Measurements from ENCODE around the gene DUSP11. TPM values are rescaled to one million over a fixed set of nuclear protein-coding genes. Genes with fewer than 3 reads are reported as not detected.
A peak's percentile ranks its signal among the peaks of the same experiment; 100 is the strongest.

The DUSP11 gene
- 46.4 and 84.2 TPM in 2 replicates for total RNA-seq (2014; rRNA removed; shearing (Covaris generic); ENCODE audit: low replicate concordance)

GRCh38 chr2:73779467-73780236 is at the start of gene DUSP11:
Gene DUSP11 (minus strand): TSS chr2:73780103. CDS start chr2:73779974, 129 bp downstream.
- no peaks in the 10 kb centered on the region for H3K9me2 ChIP-seq (replicated peaks; ENCODE audit: insufficient read depth, low read length)
- H3K9me3 ChIP-seq (ENCODE audit: low read length), result no peaks in the 10 kb centered on the region
- H3K9ac ChIP-seq (ENCODE audit: low read length), result peak within 1 kb of the TSS; percentile 89
- H3K4me2 ChIP-seq (ENCODE audit: low read depth, low read length, poor library complexity, severe bottlenecking), result peak within 1 kb of the TSS; percentile 91
- peaks cover 19% of the 10 kb centered on the region for H3K4me1 ChIP-seq (ENCODE audit: low read length)
- peak within 1 kb of the TSS; percentile 84 for H2AFZ ChIP-seq (ENCODE audit: low read length)
- no peaks in the 10 kb centered on the region for H3K27me3 ChIP-seq (ENCODE audit: low read length)
- peak; percentile 100 for DNase-seq
- H4K20me1 ChIP-seq (ENCODE audit: insufficient read depth, low read depth, low read length), result 0 out of 2 replicates have a peak, but pooled peaks cover 4% of the 10 kb centered on the region
- peak within 1 kb of the TSS; percentile 26; the same call in 1 of the 2 replicates for H3K27ac ChIP-seq (ENCODE audit: low read length)
- peaks cover 20% of the 10 kb centered on the region for H3K36me3 ChIP-seq (ENCODE audit: insufficient read depth, low read length)
- peak within 1 kb of the TSS; percentile 81 for H3K4me3 ChIP-seq (ENCODE audit: low read length)
- H3K79me2 ChIP-seq (ENCODE audit: low read length), result peaks cover 40% of the 10 kb centered on the region

- peak; percentile 99 for DNase-seq
- H3K4me2 ChIP-seq (ENCODE audit: low read depth, low read length, poor library complexity, severe bottlenecking), result peak within 1 kb of the TSS; percentile 95
- H3K27me3 ChIP-seq (ENCODE audit: low read length), result no peaks in the 10 kb centered on the region
- peaks cover 29% of the 10 kb centered on the region for H3K36me3 ChIP-seq (ENCODE audit: insufficient read depth, low read length)
- H3K4me1 ChIP-seq (ENCODE audit: low read length), result peaks cover 36% of the 10 kb centered on the region
- H3K4me3 ChIP-seq (ENCODE audit: low read length), result peak within 1 kb of the TSS; percentile 77
- H2AFZ ChIP-seq (ENCODE audit: low read length), result peak within 1 kb of the TSS; percentile 82
- peak within 1 kb of the TSS; percentile 86 for H3K9ac ChIP-seq (ENCODE audit: low read length)
- H3K9me2 ChIP-seq (replicated peaks; ENCODE audit: insufficient read depth, low read length), result no peaks in the 10 kb centered on the region
- peaks cover 58% of the 10 kb centered on the region for H3K79me2 ChIP-seq (ENCODE audit: low read length)
- H4K20me1 ChIP-seq (ENCODE audit: insufficient read depth, low read depth, low read length), result no peaks in the 10 kb centered on the region
- H3K9me3 ChIP-seq (ENCODE audit: low read length), result no peaks in the 10 kb centered on the region
- H3K27ac ChIP-seq (ENCODE audit: low read length), result peak within 1 kb of the TSS; percentile 63
These were observed 49.1 kb upstream of the DUSP11 start, which contains the start of gene STAMBP for GRCh38 chr2:73828818-73829570. Gene STAMBP (plus strand): TSS chr2:73828961. CDS start chr2:73830857, 1,896 bp downstream.

DNA sequence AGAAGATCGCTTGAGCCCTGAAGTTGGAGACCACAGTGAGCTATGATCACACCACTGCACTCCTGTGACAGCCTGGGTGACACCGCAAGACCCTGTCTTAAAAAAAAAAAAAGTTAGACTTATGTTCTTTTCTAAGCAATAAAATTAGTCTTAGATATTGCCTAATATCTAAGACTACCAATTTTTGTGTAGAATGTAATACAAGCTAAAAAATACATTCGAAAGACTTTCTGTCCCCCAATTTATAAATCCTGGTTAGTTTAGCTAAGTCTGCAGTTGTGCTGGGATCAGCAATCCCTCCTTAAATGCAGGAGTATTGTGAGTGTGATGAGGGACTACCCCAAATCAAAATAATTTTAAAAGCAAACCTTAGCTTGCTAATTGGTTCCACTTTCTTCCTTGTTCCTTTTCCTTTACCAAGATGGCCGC is 48.5 kb upstream of the DUSP11 start:
- Histone ChIP-seq H3K4me3 (ENCODE audit: low read length) (peak overlapping the region; percentile 77), H3K4me2 (ENCODE audit: low read depth, low read length, poor library complexity, severe bottlenecking) (peak overlapping the region; percentile 95), H4K20me1 (ENCODE audit: insufficient read depth, low read depth, low read length) (no peaks in the 10 kb centered on the region)

GRCh38 chr2:73827660-73828388 is 47.9 kb upstream of the DUSP11 start:
- Histone ChIP-seq H2AFZ (ENCODE audit: low read length) (peak overlapping the region; percentile 82), H3K9ac (ENCODE audit: low read length) (peak overlapping the region; percentile 86), H3K27me3 (ENCODE audit: low read length) (no peaks in the 10 kb centered on the region), H3K9me3 (ENCODE audit: low read length) (no peaks in the 10 kb centered on the region), H3K4me2 (ENCODE audit: low read depth, low read length, poor library complexity, severe bottlenecking) (peak overlapping the region; percentile 95), H3K27ac (ENCODE audit: low read length) (peak overlapping the region; percentile 51), H4K20me1 (ENCODE audit: insufficient read depth, low read depth, low read length) (no peaks in the 10 kb centered on the region), H3K9me2 (replicated peaks; ENCODE audit: insufficient read depth, low read length) (no peaks in the 10 kb centered on the region), H3K79me2 (ENCODE audit: low read length) (peaks cover 49% of the 10 kb centered on the region), H3K36me3 (ENCODE audit: insufficient read depth, low read length) (peaks cover 19% of the 10 kb centered on the region), H3K4me3 (ENCODE audit: low read length) (peak overlapping the region; percentile 77), H3K4me1 (ENCODE audit: low read length) (peaks cover 38% of the 10 kb centered on the region)
- DNase-seq, result peak; percentile 68

More for the DNA sequence above, 48.5 kb upstream of the DUSP11 start:
- Histone ChIP-seq H3K9ac (ENCODE audit: low read length) (peak overlapping the region; percentile 86), H3K9me3 (ENCODE audit: low read length) (no peaks in the 10 kb centered on the region), H3K36me3 (ENCODE audit: insufficient read depth, low read length) (peaks cover 25% of the 10 kb centered on the region), H2AFZ (ENCODE audit: low read length) (peak overlapping the region; percentile 82), H3K4me1 (ENCODE audit: low read length) (peaks cover 36% of the 10 kb centered on the region), H3K27ac (ENCODE audit: low read length) (peak overlapping the region; percentile 51), H3K27me3 (ENCODE audit: low read length) (no peaks in the 10 kb centered on the region), H3K9me2 (replicated peaks; ENCODE audit: insufficient read depth, low read length) (no peaks in the 10 kb centered on the region), H3K79me2 (ENCODE audit: low read length) (peaks cover 54% of the 10 kb centered on the region)
- DNase-seq, result no peak

GRCh38 chr2:73827018-73827417 is 47.1 kb upstream of the DUSP11 start:
- DNase-seq, result peak; percentile 83
- no peak overlapping the region for H3K4me3 ChIP-seq (ENCODE audit: low read length)
- H3K27me3 ChIP-seq (ENCODE audit: low read length), result no peaks in the 10 kb centered on the region
- peaks cover 13% of the 10 kb centered on the region for H3K36me3 ChIP-seq (ENCODE audit: insufficient read depth, low read length)
- H3K4me2 ChIP-seq (ENCODE audit: low read depth, low read length, poor library complexity, severe bottlenecking), result peak overlapping the region; percentile 95
- H3K9me3 ChIP-seq (ENCODE audit: low read length), result no peaks in the 10 kb centered on the region
- peaks cover 43% of the 10 kb centered on the region for H3K79me2 ChIP-seq (ENCODE audit: low read length)
- no peak overlapping the region for H3K9ac ChIP-seq (ENCODE audit: low read length)
- H4K20me1 ChIP-seq (ENCODE audit: insufficient read depth, low read depth, low read length), result no peaks in the 10 kb centered on the region
- peak overlapping the region; percentile 82; the same call in 1 of the 2 replicates for H2AFZ ChIP-seq (ENCODE audit: low read length)
- H3K4me1 ChIP-seq (ENCODE audit: low read length), result peaks cover 40% of the 10 kb centered on the region
- no peak overlapping the region for H3K27ac ChIP-seq (ENCODE audit: low read length)
- H3K9me2 ChIP-seq (replicated peaks; ENCODE audit: insufficient read depth, low read length), result no peaks in the 10 kb centered on the region

GRCh38 chr2:73825408-73825807 is 45.5 kb upstream of the DUSP11 start:
- Histone ChIP-seq H3K27me3 (ENCODE audit: low read length) (no peaks in the 10 kb centered on the region), H3K4me2 (ENCODE audit: low read depth, low read length, poor library complexity, severe bottlenecking) (no peak overlapping the region), H4K20me1 (ENCODE audit: insufficient read depth, low read depth, low read length) (no peaks in the 10 kb centered on the region), H3K36me3 (ENCODE audit: insufficient read depth, low read length) (no peaks in the 10 kb centered on the region), H3K9me3 (ENCODE audit: low read length) (no peaks in the 10 kb centered on the region), H2AFZ (ENCODE audit: low read length) (no peak overlapping the region), H3K79me2 (ENCODE audit: low read length) (peaks cover 29% of the 10 kb centered on the region), H3K9me2 (replicated peaks; ENCODE audit: insufficient read depth, low read length) (no peaks in the 10 kb centered on the region), H3K4me1 (ENCODE audit: low read length) (peaks cover 46% of the 10 kb centered on the region), H3K4me3 (ENCODE audit: low read length) (no peak overlapping the region), H3K27ac (ENCODE audit: low read length) (no peak overlapping the region), H3K9ac (ENCODE audit: low read length) (no peak overlapping the region)
- no peak for DNase-seq

DNA sequence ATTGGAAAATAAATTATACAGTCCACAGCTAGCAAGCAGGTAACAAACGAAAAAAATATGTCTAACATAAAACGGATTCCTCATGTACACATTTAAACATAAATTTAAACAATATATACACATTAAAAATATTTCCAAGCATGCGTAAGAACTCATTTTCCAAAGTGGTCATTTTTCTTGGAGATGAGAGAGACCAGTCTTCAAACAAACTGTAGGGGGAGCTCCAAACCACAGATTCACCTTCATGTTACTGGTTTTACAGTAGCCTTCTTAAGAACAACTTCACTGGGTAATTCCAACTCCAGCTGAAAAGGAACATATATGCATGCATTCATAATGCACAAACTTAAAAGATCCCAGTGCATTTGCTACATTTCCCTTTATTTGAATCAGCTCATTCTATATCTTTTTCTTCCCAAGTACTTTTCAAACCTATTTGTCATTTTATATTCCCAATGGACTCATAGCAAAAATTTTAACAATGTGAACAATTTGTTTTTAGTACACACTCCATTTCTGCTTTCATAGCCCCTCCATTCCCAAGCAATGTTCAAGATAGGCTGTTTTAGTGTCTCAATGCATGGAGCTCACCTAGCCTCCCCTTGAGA is 44.1 kb upstream of the DUSP11 start:
- Histone ChIP-seq H3K27ac (ENCODE audit: low read length) (no peak overlapping the region), H3K9me2 (replicated peaks; ENCODE audit: insufficient read depth, low read length) (no peaks in the 10 kb centered on the region), H3K4me3 (ENCODE audit: low read length) (no peak overlapping the region), H3K4me2 (ENCODE audit: low read depth, low read length, poor library complexity, severe bottlenecking) (no peak overlapping the region), H4K20me1 (ENCODE audit: insufficient read depth, low read depth, low read length) (no peaks in the 10 kb centered on the region), H3K36me3 (ENCODE audit: insufficient read depth, low read length) (no peaks in the 10 kb centered on the region), H3K79me2 (ENCODE audit: low read length) (peaks cover 15% of the 10 kb centered on the region), H2AFZ (ENCODE audit: low read length) (no peak overlapping the region), H3K27me3 (ENCODE audit: low read length) (no peaks in the 10 kb centered on the region), H3K4me1 (ENCODE audit: low read length) (peaks cover 35% of the 10 kb centered on the region), H3K9me3 (ENCODE audit: low read length) (no peaks in the 10 kb centered on the region), H3K9ac (ENCODE audit: low read length) (no peak overlapping the region)
- DNase-seq, result peak; percentile 90

All from Karpas-422 (cell line).